ENCODE results near the gene RAPGEF5. TPM values are rescaled to one million over a fixed set of nuclear protein-coding genes. Genes with fewer than 3 reads are reported as not detected.

Gene RAPGEF5
- total and polyA plus RNA-seq, 2 donors (not counting 3 experiments of a cell fraction or from before 2014, with no cell fraction given): 10.0 to 43.2 TPM

DNA sequence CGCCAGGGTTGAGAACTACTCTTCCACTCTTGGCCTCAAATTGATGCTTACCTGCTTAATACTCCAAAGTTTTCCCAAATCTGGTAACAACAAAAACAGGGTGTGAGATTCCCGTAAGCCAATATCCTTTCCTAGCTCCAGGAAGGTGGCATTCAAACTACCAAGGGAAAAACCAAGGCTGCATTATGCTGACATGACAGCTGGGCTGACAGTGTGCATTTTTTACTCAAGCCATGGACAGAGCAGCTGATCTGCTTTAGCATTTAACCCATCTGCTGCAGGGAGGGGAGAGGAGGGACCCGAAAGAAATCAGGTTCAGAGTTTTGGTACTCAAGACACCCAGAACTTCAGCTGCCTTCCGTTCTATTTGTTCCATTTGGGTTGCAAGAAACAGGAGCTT lies 49.8 kb upstream of the RAPGEF5 start:
- Histone ChIP-seq H3K36me3 (ENCODE audit: control insufficient read depth in 2 of 2, extremely low read depth in 1 of 2, insufficient read depth in 2 of 2, low read length in 2 of 2) (no peaks in the 10 kb centered on the region), H3K9ac (replicated peaks; ENCODE audit: extremely low read depth, insufficient read depth, low read length) (no peak overlapping the region), H2AFZ (ENCODE audit: low read depth, low read length) (no peak overlapping the region), H3K27me3 (ENCODE audit: control insufficient read depth in 2 of 2, insufficient read depth in 2 of 2, low read length in 2 of 2) (no peaks in the 10 kb centered on the region), H3K9me1 (replicated peaks; ENCODE audit: control insufficient read depth, extremely low read depth, insufficient read depth, low read length) (no peaks in the 10 kb centered on the region), H3K4me1 (ENCODE audit: control insufficient read depth, extremely low read depth, insufficient read depth, low read length) (peaks cover 5% of the 10 kb centered on the region), H3K4me3 (replicated peaks in 1 of 3; ENCODE audit: insufficient read depth in 1 of 3, low read depth in 1 of 3, low read length in 3 of 3) (no peak overlapping the region), H3K79me2 (ENCODE audit: control insufficient read depth, insufficient read depth, low read length) (no peaks in the 10 kb centered on the region), H3K9me3 (replicated peaks; ENCODE audit: control insufficient read depth, insufficient read depth, low read length) (no peaks in the 10 kb centered on the region), H3K27ac (ENCODE audit: insufficient read depth, low read depth, low read length) (no peak overlapping the region), H3K4me2 (ENCODE audit: insufficient read depth, low read length) (no peak overlapping the region), H4K20me1 (replicated peaks; ENCODE audit: control insufficient read depth, extremely low read depth, insufficient read depth, low read length) (no peaks in the 10 kb centered on the region)
- no TSS peak for BruUV-seq (replicated peaks)
- FAIRE-seq: no peak
- dilution Hi-C loops (cut with MboI; ENCODE audit: extremely low pct_ligation_motif_present, low sequenced_read_pairs): no loop called here
- intact Hi-C loops (cut with micrococcal nuclease): no loop called here
- POLR2A ChIA-PET: no interaction called here
- TF ChIP-seq FOS (IDR thresholded peaks at IDR 0.05; ENCODE audit: borderline replicate concordance, insufficient read depth, low read length) (no peak), JUN (IDR thresholded peaks at IDR 0.05; ENCODE audit: borderline replicate concordance, insufficient read depth, insufficient read length, low read depth) (no peak), POLR2A (IDR thresholded peaks at IDR 0.05; ENCODE audit: low read depth, low read length) (no peak), POLR2AphosphoS5 (IDR thresholded peaks at IDR 0.05; ENCODE audit: insufficient read depth, low read depth, low read length) (no peak), GATA2 (IDR thresholded peaks at IDR 0.05; ENCODE audit: insufficient read depth, insufficient read length, low read depth, low read length) (no peak), EZH2 (IDR thresholded peaks at IDR 0.05; ENCODE audit: borderline replicate concordance, low read depth, low read length, severe bottlenecking) (no peak), MYC (IDR thresholded peaks at IDR 0.05; ENCODE audit: low read depth, low read length) (no peak)
- TF ChIP-seq, protein P1, sequence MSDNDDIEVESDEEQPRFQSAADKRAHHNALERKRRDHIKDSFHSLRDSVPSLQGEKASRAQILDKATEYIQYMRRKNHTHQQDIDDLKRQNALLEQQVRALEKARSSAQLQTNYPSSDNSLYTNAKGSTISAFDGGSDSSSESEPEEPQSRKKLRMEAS (IDR thresholded peaks at IDR 0.05; ENCODE audit: insufficient read depth, insufficient read length): no peak
- TF ChIP-seq, protein P2, sequence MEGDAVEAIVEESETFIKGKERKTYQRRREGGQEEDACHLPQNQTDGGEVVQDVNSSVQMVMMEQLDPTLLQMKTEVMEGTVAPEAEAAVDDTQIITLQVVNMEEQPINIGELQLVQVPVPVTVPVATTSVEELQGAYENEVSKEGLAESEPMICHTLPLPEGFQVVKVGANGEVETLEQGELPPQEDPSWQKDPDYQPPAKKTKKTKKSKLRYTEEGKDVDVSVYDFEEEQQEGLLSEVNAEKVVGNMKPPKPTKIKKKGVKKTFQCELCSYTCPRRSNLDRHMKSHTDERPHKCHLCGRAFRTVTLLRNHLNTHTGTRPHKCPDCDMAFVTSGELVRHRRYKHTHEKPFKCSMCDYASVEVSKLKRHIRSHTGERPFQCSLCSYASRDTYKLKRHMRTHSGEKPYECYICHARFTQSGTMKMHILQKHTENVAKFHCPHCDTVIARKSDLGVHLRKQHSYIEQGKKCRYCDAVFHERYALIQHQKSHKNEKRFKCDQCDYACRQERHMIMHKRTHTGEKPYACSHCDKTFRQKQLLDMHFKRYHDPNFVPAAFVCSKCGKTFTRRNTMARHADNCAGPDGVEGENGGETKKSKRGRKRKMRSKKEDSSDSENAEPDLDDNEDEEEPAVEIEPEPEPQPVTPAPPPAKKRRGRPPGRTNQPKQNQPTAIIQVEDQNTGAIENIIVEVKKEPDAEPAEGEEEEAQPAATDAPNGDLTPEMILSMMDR (IDR thresholded peaks at IDR 0.05; ENCODE audit: extremely low read depth in 1 of 2, insufficient read depth in 1 of 2, low read depth in 1 of 2, low read length in 2 of 2): no peak
- CTCF ChIA-PET: interaction anchor here (0.6 kb wide), 1 partner anchor 89 kb away, joined by 3 read pairs; no protein-coding TSS in a partner anchor
- DNase-seq (ENCODE audit: low read depth, low spot score): no peak

Data from endothelial cell of umbilical vein (primary cell).